SK-N-SH (cell line): ENCODE measurements around the gene CSTA.

Source experiments
- MXI1 ChIP-seq: IDR thresholded peaks from 2 replicates; pipeline ENCODE4 v1.6.1; 2012; ENCODE audit warnings: mild to moderate bottlenecking, low read depth, low read length, improper control_type of control experiment
- RAD21 ChIP-seq: IDR thresholded peaks from 2 replicates; pipeline ENCODE4 v1.6.1; 2012; ENCODE audit warnings: mild to moderate bottlenecking, low read length
- TF ChIP-seq, protein P1 (sequence below): fragments of 200-600 bp; sonication (generic); IDR thresholded peaks from 2 replicates; pipeline ENCODE4 v1.6.1; 2017; ENCODE audit warnings: antibody characterized with exemption, mild to moderate bottlenecking, moderate library complexity

DNA sequence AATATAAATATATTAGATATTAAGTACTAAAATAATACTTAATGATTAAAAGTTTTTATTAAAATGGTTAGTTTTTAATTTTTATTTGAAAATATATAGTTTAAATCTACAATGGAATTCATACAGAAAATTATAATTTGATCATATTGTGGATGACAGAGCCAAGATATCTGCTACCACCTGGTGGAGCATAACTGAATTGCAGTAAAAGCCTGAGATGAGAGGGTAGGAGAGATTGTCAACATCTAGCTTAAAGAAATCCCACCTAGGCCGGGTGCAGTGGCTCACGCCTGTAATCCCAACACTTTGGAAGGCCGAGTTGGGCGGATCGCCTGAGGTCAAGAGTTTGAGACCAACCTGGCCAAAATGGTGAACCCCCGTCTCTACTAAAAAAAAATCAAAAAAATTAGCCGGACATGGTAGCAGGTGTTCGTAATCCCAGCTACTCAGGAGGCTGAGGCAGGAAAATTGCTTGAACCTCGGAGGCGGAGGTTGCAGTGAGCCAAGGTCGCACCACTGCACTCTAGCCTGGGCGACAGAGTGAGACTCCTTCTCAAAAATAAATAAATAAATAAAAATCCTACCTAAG lies 25.1 kb upstream of the CSTA start:
- TF ChIP-seq, protein P1, sequence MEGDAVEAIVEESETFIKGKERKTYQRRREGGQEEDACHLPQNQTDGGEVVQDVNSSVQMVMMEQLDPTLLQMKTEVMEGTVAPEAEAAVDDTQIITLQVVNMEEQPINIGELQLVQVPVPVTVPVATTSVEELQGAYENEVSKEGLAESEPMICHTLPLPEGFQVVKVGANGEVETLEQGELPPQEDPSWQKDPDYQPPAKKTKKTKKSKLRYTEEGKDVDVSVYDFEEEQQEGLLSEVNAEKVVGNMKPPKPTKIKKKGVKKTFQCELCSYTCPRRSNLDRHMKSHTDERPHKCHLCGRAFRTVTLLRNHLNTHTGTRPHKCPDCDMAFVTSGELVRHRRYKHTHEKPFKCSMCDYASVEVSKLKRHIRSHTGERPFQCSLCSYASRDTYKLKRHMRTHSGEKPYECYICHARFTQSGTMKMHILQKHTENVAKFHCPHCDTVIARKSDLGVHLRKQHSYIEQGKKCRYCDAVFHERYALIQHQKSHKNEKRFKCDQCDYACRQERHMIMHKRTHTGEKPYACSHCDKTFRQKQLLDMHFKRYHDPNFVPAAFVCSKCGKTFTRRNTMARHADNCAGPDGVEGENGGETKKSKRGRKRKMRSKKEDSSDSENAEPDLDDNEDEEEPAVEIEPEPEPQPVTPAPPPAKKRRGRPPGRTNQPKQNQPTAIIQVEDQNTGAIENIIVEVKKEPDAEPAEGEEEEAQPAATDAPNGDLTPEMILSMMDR: peak; percentile 52
- TF ChIP-seq MXI1 (no peak), RAD21 (peak; percentile 47; the same call in 1 of the 2 replicates)
